SU-DHL-6 (cell line): Measurements from ENCODE around the gene TARS3.

Source experiments
- H2AFZ ChIP-seq: fragments of 200-600 bp; sonication (generic); 2 replicates; pipeline ENCODE4 v1.6.1; 2014; ENCODE audit warnings: low read depth, mild to moderate bottlenecking, moderate library complexity, mixed read lengths, antibody characterized with exemption, low read length; ENCODE audit not compliant: severe bottlenecking
- H3F3A ChIP-seq: fragments of 200-600 bp; shearing (Covaris generic); 2 replicates; pipeline ENCODE4 v1.6.0; 2016; ENCODE audit warnings: antibody characterized with exemption, mild to moderate bottlenecking; ENCODE audit not compliant: insufficient read depth
- H3K27ac ChIP-seq: fragments of 200-600 bp; sonication (generic); 2 replicates; pipeline ENCODE4 v1.5.1; 2016; ENCODE audit warnings: low read depth, mild to moderate bottlenecking, low read length, moderate library complexity, mixed read lengths
- H3K27me3 ChIP-seq: fragments of 200-600 bp; sonication (generic), shearing (Covaris generic); 2 replicates; pipeline ENCODE4 v1.6.0; 2014; ENCODE audit warnings: mild to moderate bottlenecking, low read length
- H3K36me3 ChIP-seq: fragments of 200-600 bp; sonication (generic); 2 replicates; pipeline ENCODE4 v1.6.1; 2014; ENCODE audit warnings: mild to moderate bottlenecking, low read length, mixed read lengths
- H3K4me2 ChIP-seq: fragments of 300-600, 200-600 bp; shearing (Covaris generic), sonication (generic); 2 replicates; pipeline ENCODE4 v1.6.0; 2014; ENCODE audit warnings: low read length, low read depth, mild to moderate bottlenecking; ENCODE audit not compliant: poor library complexity, severe bottlenecking
- H3K4me3 ChIP-seq: fragments of 200-600 bp; sonication (generic); 2 replicates; pipeline ENCODE4 v1.5.1; 2014; ENCODE audit warnings: antibody characterized with exemption, low read length, mild to moderate bottlenecking, mixed read lengths; ENCODE audit not compliant: insufficient read depth, poor library complexity, severe bottlenecking
- H3K79me2 ChIP-seq: fragments of 200-600 bp; sonication (generic); 2 replicates; pipeline ENCODE4 v1.6.1; 2014; ENCODE audit warnings: mild to moderate bottlenecking, low read length, moderate library complexity; ENCODE audit not compliant: insufficient read depth
- H3K9ac ChIP-seq: fragments of 200-600 bp; sonication (generic); 2 replicates; pipeline ENCODE4 v1.7.0; 2014; ENCODE audit warnings: mild to moderate bottlenecking, low read length
- H3K9me2 ChIP-seq: fragments of 200-600 bp; sonication (generic); replicated peaks from 2 replicates; pipeline ENCODE4 v1.6.1; 2014; ENCODE audit warnings: low read length; ENCODE audit not compliant: insufficient read depth
- H3K9me3 ChIP-seq: fragments of 200-600 bp; sonication (generic); 2 replicates; pipeline ENCODE4 v1.6.1; 2014; ENCODE audit warnings: low read length, mixed read lengths; ENCODE audit not compliant: insufficient read depth
- H4K20me1 ChIP-seq: fragments of 200-600 bp; sonication (generic); 2 replicates; pipeline ENCODE4 v1.6.1; 2014; ENCODE audit warnings: low read depth, mild to moderate bottlenecking, antibody characterized with exemption, low read length, moderate library complexity, mixed read lengths
- EZH2phosphoT487 ChIP-seq: fragments of 200-600 bp; sonication (generic), shearing (Covaris generic); conservative IDR thresholded peaks from 2 replicates; pipeline ENCODE4 v1.6.1; 2018; ENCODE audit warnings: mild to moderate bottlenecking, antibody characterized with exemption, low read length, moderate library complexity, mixed read lengths
- TF ChIP-seq, protein P1 (sequence below): fragments of 200-600 bp; sonication (generic); IDR thresholded peaks from one replicate; pipeline ENCODE4 v1.5.1; 2017; ENCODE audit warnings: antibody characterized with exemption, mild to moderate bottlenecking, low read length, moderate library complexity; ENCODE audit not compliant: insufficient read depth, poor library complexity, severe bottlenecking

Gene TARS3

DNA sequence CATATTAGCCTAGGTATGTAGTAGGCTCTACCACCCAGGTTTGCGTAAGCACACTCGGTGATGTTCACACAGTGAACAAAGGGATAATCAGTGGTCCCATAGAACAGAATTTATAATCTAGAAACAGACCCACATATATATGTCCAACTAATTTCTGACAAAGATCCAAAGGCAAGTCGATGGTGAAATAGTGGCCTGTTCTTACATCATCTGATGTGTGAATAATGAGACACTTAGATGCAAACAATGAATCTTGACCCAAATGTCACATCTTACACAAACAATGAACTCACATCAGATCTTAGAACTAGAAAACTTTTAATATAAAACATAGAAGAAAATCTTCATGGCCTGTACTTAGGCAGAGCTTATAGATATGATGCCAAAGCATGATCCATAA is 54.5 kb downstream of the TARS3 start:
- Histone ChIP-seq H3K9me3 (0 out of 2 replicates have a peak, but pooled peaks cover 4% of the 10 kb centered on the region), H3K4me3 (no peak overlapping the region), H3K27me3 (no peaks in the 10 kb centered on the region), H3K9ac (no peak overlapping the region), H3K79me2 (no peaks in the 10 kb centered on the region), H4K20me1 (no peaks in the 10 kb centered on the region), H3F3A (no peaks in the 10 kb centered on the region), H2AFZ (no peak overlapping the region), H3K4me2 (no peak overlapping the region), H3K36me3 (no peaks in the 10 kb centered on the region), H3K9me2 (no peaks in the 10 kb centered on the region), H3K27ac (no peak overlapping the region)
- no peak for TF ChIP-seq EZH2phosphoT487
- TF ChIP-seq, protein P1, sequence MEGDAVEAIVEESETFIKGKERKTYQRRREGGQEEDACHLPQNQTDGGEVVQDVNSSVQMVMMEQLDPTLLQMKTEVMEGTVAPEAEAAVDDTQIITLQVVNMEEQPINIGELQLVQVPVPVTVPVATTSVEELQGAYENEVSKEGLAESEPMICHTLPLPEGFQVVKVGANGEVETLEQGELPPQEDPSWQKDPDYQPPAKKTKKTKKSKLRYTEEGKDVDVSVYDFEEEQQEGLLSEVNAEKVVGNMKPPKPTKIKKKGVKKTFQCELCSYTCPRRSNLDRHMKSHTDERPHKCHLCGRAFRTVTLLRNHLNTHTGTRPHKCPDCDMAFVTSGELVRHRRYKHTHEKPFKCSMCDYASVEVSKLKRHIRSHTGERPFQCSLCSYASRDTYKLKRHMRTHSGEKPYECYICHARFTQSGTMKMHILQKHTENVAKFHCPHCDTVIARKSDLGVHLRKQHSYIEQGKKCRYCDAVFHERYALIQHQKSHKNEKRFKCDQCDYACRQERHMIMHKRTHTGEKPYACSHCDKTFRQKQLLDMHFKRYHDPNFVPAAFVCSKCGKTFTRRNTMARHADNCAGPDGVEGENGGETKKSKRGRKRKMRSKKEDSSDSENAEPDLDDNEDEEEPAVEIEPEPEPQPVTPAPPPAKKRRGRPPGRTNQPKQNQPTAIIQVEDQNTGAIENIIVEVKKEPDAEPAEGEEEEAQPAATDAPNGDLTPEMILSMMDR = no peak

DNA sequence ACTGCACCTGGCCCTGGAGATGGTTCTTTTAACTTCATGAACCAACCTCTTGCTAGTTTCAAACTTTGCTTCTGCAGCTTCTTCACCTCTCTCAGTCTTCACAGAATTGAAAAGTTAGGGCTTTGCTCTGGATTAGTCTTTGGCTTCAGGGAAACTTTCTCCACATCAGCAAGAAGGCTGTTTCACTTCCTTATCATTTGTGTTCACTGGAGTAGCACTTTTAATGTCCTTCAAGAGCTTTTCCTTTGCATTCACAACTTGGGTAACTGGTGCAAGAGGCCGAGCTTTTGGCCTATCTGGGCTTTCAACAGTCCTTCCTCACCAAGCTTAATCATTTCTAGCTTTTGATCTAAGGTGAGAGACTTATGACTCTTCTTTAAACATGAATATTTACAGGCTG is 56.4 kb downstream of the TARS3 start:
- Histone ChIP-seq H4K20me1 (no peaks in the 10 kb centered on the region), H3K27me3 (no peaks in the 10 kb centered on the region), H3K27ac (no peak overlapping the region), H2AFZ (no peak overlapping the region), H3K9ac (no peak overlapping the region), H3K4me3 (no peak overlapping the region), H3K9me3 (0 out of 2 replicates have a peak, but pooled peaks cover 4% of the 10 kb centered on the region), H3F3A (no peaks in the 10 kb centered on the region), H3K79me2 (no peaks in the 10 kb centered on the region), H3K36me3 (no peaks in the 10 kb centered on the region), H3K9me2 (no peaks in the 10 kb centered on the region), H3K4me2 (no peak overlapping the region)
- TF ChIP-seq, protein P1 = no peak
- TF ChIP-seq EZH2phosphoT487 = no peak

DNA sequence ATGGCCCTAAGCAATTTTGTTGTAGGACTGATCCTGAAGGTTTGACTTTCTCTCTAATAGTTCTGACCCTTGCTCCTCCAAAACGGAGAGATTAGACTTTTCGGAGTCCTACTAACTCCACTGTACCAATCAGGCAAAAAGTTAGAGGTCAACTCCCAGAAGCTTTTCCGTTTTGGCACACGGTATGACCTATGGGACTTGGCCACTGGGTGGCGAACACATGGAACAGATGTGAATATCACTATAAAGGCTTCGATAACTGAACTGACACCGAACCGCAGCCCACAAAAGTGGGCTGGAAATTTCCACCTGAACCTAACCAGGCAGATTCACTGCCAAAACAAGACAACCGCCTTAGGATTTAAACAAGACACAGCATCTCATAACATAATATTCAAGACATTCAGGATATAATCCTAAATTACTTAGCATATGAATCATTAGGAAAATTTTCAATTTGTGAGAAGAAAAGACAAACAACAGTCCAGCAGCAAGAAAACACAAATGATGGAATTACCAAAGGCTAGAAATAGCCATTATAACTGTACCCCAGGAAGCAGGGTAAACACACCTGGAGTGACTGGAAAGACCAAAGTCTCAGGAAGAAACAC is 59.9 kb downstream of the TARS3 start:
- H3K27ac ChIP-seq = no peak overlapping the region
- no peaks in the 10 kb centered on the region for H3K36me3 ChIP-seq
- H3K4me2 ChIP-seq = no peak overlapping the region
- H4K20me1 ChIP-seq = no peaks in the 10 kb centered on the region
- no peak overlapping the region for H3K4me3 ChIP-seq
- no peaks in the 10 kb centered on the region for H3K79me2 ChIP-seq
- no peaks in the 10 kb centered on the region for H3K27me3 ChIP-seq
- TF ChIP-seq, protein P1 = peak; percentile 24
- no peak for TF ChIP-seq EZH2phosphoT487
- H3F3A ChIP-seq = no peaks in the 10 kb centered on the region
- no peak overlapping the region for H3K9ac ChIP-seq
- H2AFZ ChIP-seq = no peak overlapping the region
- H3K9me3 ChIP-seq = 0 out of 2 replicates have a peak, but pooled peaks cover 4% of the 10 kb centered on the region
- no peaks in the 10 kb centered on the region for H3K9me2 ChIP-seq
